Measurements from ENCODE around the gene CHAD.
"Not testable (repeated sequence)": the region's sequence is repeated elsewhere in the genome, so short reads cannot be mapped to it uniquely, and the experiment has no call there.

The CHAD gene

GRCh38 chr17:50493744-50494143 is 25.1 kb upstream of the CHAD start:
- no peak for DNase-seq

- DNase-seq = no peak
Observed at GRCh38 chr17:50492214-50492613, 23.5 kb upstream of the CHAD start.

- no peak for DNase-seq
Observed at GRCh38 chr17:50491505-50491904, 22.8 kb upstream of the CHAD start.

GRCh38 chr17:50488880-50489279 is 20.2 kb upstream of the CHAD start:
- DNase-seq = no peak

GRCh38 chr17:50487213-50488096 is 18.8 kb upstream of the CHAD start:
- DNase-seq = peak; percentile 57

- no peak for DNase-seq
Observed at GRCh38 chr17:50484386-50485155, 15.9 kb upstream of the CHAD start.

- DNase-seq = no peak
Observed at GRCh38 chr17:50483266-50483665, 14.6 kb upstream of the CHAD start.

GRCh38 chr17:50482516-50482915 is 13.8 kb upstream of the CHAD start:
- peak; percentile 86 for DNase-seq

GRCh38 chr17:50482110-50482509 is 13.4 kb upstream of the CHAD start:
- no peak for DNase-seq

- DNase-seq = no peak
Observed at GRCh38 chr17:50481648-50482047, 13.0 kb upstream of the CHAD start.

- DNase-seq = no peak
Observed at GRCh38 chr17:50480854-50481490, 12.3 kb upstream of the CHAD start.

GRCh38 chr17:50480142-50480764 is 11.6 kb upstream of the CHAD start:
- no peak for DNase-seq

- DNase-seq = peak; percentile 82
Observed at GRCh38 chr17:50479522-50480141, 11.0 kb upstream of the CHAD start.

GRCh38 chr17:50478391-50479381 is 10.0 kb upstream of the CHAD start, which contains the start of gene RSAD1:
Gene RSAD1 (plus strand): TSS chr17:50478860. CDS start chr17:50478885, 25 bp downstream.
- DNase-seq = peak; percentile 91

GRCh38 chr17:50477976-50478375 is 9.3 kb upstream of the CHAD start:
- DNase-seq = peak; percentile 11

- no peak for DNase-seq
Observed at GRCh38 chr17:50476545-50477315, 8.1 kb upstream of the CHAD start.

- DNase-seq = not testable (repeated sequence)
Observed at GRCh38 chr17:50475775-50476544, 7.3 kb upstream of the CHAD start.

GRCh38 chr17:50475362-50475761 is 6.7 kb upstream of the CHAD start:
- no peak for DNase-seq

GRCh38 chr17:50474523-50474922 is 5.8 kb upstream of the CHAD start:
- DNase-seq = no peak

- DNase-seq = no peak
Observed at GRCh38 chr17:50473901-50474300, 5.2 kb upstream of the CHAD start.

Measured in activated CD4-positive, alpha-beta T cell treated with anti-CD3 and anti-CD28 coated beads for 48 hours (primary cell).